Bronchial epithelial cell (primary cell): Measurements from ENCODE around the gene TFCP2L1. TPM values are rescaled to one million over a fixed set of nuclear protein-coding genes. Genes with fewer than 3 reads are reported as not detected.

Experiments
- DNase-seq: peaks from one replicate; pipeline ENCODE4 v3.0.0-alpha.2; 2010; ENCODE audit warnings: low read depth
- FAIRE-seq: peaks from 2 replicates; lab custom pipeline; 2011; peaks lifted over from hg19 to GRCh38; lab: Jason Lieb, UNC
- H3K27me3 ChIP-seq: 2 replicates; pipeline ENCODE4 v1.5.1; 2011; ENCODE audit warnings: low read length; ENCODE audit not compliant: control insufficient read depth, insufficient read depth
- H3K36me3 ChIP-seq: 2 replicates; pipeline ENCODE4 v1.5.1; 2011; ENCODE audit warnings: low read length; ENCODE audit not compliant: control insufficient read depth, insufficient read depth
- H3K4me3 ChIP-seq: 2 replicates; pipeline ENCODE4 v1.5.1; 2011; ENCODE audit warnings: mild to moderate bottlenecking, low read depth, low read length, control low read depth
- total RNA-seq: library from RNA; depleted of rRNA; stranded (reverse); fragments of >200 nt; gene quantifications from 2 replicates; pipeline ENCODE4 v1.2.1, GENCODE V29; 2014
- TF ChIP-seq, protein P1 (sequence below): IDR thresholded peaks from 2 replicates; pipeline ENCODE4 v1.5.1; 2011; ENCODE audit warnings: mild to moderate bottlenecking, moderate library complexity, low read length, control low read depth, inconsistent platforms; ENCODE audit not compliant: insufficient read depth, severe bottlenecking

Gene TFCP2L1
- total RNA-seq, 1 donor from 2014 or later = 5.5 TPM

DNA sequence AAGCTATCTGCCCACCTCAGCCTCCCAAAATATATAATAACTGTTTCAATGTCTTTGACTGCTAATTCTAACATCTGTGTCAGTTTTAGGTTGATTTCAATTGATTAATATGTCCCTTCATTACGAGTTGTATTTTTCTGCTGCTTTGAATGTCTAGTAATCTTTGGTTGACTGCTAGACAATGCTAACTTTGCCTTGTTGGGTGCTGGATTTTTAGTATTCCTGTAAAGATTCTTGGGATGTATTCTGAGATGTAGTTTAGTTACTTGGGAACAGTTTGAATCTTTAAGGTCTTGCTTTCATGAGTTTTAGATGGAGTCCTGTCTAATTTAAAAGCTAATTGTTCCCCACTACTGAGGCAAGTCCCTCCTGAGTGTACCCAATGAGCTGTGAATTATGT lies 114.4 kb downstream of the TFCP2L1 start:
- no peak for DNase-seq
- TF ChIP-seq, protein P1, sequence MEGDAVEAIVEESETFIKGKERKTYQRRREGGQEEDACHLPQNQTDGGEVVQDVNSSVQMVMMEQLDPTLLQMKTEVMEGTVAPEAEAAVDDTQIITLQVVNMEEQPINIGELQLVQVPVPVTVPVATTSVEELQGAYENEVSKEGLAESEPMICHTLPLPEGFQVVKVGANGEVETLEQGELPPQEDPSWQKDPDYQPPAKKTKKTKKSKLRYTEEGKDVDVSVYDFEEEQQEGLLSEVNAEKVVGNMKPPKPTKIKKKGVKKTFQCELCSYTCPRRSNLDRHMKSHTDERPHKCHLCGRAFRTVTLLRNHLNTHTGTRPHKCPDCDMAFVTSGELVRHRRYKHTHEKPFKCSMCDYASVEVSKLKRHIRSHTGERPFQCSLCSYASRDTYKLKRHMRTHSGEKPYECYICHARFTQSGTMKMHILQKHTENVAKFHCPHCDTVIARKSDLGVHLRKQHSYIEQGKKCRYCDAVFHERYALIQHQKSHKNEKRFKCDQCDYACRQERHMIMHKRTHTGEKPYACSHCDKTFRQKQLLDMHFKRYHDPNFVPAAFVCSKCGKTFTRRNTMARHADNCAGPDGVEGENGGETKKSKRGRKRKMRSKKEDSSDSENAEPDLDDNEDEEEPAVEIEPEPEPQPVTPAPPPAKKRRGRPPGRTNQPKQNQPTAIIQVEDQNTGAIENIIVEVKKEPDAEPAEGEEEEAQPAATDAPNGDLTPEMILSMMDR = no peak
- Histone ChIP-seq H3K36me3 (no peaks in the 10 kb centered on the region), H3K27me3 (no peaks in the 10 kb centered on the region), H3K4me3 (no peak overlapping the region)
- FAIRE-seq = no peak

DNA sequence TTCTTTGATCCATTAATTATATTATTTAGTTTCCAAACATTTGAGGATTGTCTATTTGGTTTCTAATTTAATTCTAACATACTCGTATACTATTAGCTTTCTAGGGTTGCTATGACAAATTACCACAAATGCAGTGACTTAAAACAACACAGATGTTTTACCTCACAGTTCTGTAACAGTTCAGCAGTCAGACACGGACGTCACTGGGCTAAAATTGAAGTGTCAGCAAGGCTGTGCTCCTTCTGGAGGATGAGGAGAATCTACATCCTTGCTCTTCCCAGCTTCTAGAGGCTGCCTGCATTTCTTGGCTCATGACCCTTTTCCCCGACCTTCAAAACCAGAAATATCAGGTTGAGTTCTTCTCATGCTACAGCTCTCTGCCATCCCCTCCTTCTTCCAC lies 117.6 kb downstream of the TFCP2L1 start:
- no peaks in the 10 kb centered on the region for H3K27me3 ChIP-seq
- H3K36me3 ChIP-seq = no peaks in the 10 kb centered on the region
- FAIRE-seq (no peak), DNase-seq (no peak)
- no peak overlapping the region for H3K4me3 ChIP-seq
- TF ChIP-seq, protein P1 = no peak

Other genes starting within 250 kb of the TFCP2L1 start
- gene RNU4ATAC, start 245.7 kb upstream of the TFCP2L1 start, total RNA-seq = under 0.01 TPM in 2 replicates